Natural killer cell (primary cell): ENCODE measurements around the gene RNF169. TPM values are rescaled to one million over a fixed set of nuclear protein-coding genes. Genes with fewer than 3 reads are reported as not detected.

Source experiments
- ATAC-seq, 3 donors: fragments of 150-1000 bp in 2 of 3; fragments of 200-7000 bp in 1 of 3; cut with Tn5 transposase; 1 replicate in 1 of 3; 2 replicates in 2 of 3; pipeline ENCODE4 v1.10.0; 2021; ENCODE audit warnings: mild to moderate bottlenecking in 2 of 3, moderate library complexity in 2 of 3
- DNase-seq, 2 donors: peaks; one replicate each; pipeline versions ENCODE4 v3.0.0 to v3.0.0-alpha.2; 2013 to 2021; ENCODE audit warnings: mixed read lengths in 1 of 2
- H3K27ac ChIP-seq: one replicate; pipeline ENCODE4 v1.5.1; 2013; ENCODE audit warnings: mild to moderate bottlenecking, low read length
- H3K27me3 ChIP-seq: one replicate; pipeline ENCODE4 v1.6.1; 2013; ENCODE audit warnings: low read length; ENCODE audit not compliant: control insufficient read depth, insufficient read depth
- H3K36me3 ChIP-seq: one replicate; pipeline ENCODE4 v1.6.1; 2013; ENCODE audit warnings: low read length; ENCODE audit not compliant: control insufficient read depth, insufficient read depth
- H3K4me1 ChIP-seq: one replicate; pipeline ENCODE4 v1.6.1; 2013; ENCODE audit warnings: low read length; ENCODE audit not compliant: control insufficient read depth, insufficient read depth
- H3K4me3 ChIP-seq: one replicate; pipeline ENCODE4 v1.5.1; 2013; ENCODE audit warnings: low read length
- H3K9me3 ChIP-seq: one replicate; pipeline ENCODE4 v1.6.1; 2013; ENCODE audit warnings: low read length; ENCODE audit not compliant: control insufficient read depth, insufficient read depth
- H3K27ac Mint-ChIP-seq, 2 donors: one replicate each; pipeline ENCODE4 v1.8.0; 2022; ENCODE audit warnings: mild to moderate bottlenecking in 2 of 2, mixed read lengths in 2 of 2, moderate library complexity in 1 of 2
- H3K27me3 Mint-ChIP-seq, 2 donors: one replicate each; pipeline ENCODE4 v1.8.0; 2022; ENCODE audit warnings: low read depth in 2 of 2, mixed read lengths in 2 of 2
- H3K36me3 Mint-ChIP-seq: one replicate; pipeline ENCODE4 v1.8.0; 2022; ENCODE audit warnings: mixed read lengths
- H3K4me1 Mint-ChIP-seq, 2 donors: one replicate each; pipeline ENCODE4 v1.8.0; 2022; ENCODE audit warnings: mixed read lengths in 2 of 2
- H3K4me3 Mint-ChIP-seq: one replicate; pipeline ENCODE4 v1.8.0; 2022; ENCODE audit warnings: mild to moderate bottlenecking, moderate library complexity, mixed read lengths
- H3K9me3 Mint-ChIP-seq, 2 donors: one replicate each; pipeline ENCODE4 v1.8.0; 2022; ENCODE audit warnings: mixed read lengths in 2 of 2
- WGBS: methylation state at CpG from one replicate; pipeline ENCODE4 v1.1.7; 2013; ENCODE audit warnings: missing lambda C conversion rate; ENCODE audit not compliant: insufficient coverage; 5-methylcytosine and 5-hydroxymethylcytosine counted together
- intact Hi-C: fragments of 100-400 bp; cut with micrococcal nuclease; formaldehyde crosslinking; loops from one replicate; pipeline ENCODE4 v1.14.2; 2022
- total RNA-seq, 4 donors: library from RNA; stranded (reverse); fragments of 120-200 nt in 1 of 4; gene quantifications; one replicate each; pipeline versions ENCODE4 v1.2.3 to v1.2.4, GENCODE V29; 2013 to 2022
- TF ChIP-seq, protein P1 (sequence below): fragments of 200-600 bp; IDR thresholded peaks from one replicate; pipeline ENCODE4 v1.8.0; 2022; ENCODE audit warnings: antibody characterized with exemption

Gene RNF169
- total RNA-seq, 3 donors from 2014 or later (not counting 1 experiment from before 2014, with no cell fraction given) = 29.1 to 39.8 (median 37.9) TPM

DNA sequence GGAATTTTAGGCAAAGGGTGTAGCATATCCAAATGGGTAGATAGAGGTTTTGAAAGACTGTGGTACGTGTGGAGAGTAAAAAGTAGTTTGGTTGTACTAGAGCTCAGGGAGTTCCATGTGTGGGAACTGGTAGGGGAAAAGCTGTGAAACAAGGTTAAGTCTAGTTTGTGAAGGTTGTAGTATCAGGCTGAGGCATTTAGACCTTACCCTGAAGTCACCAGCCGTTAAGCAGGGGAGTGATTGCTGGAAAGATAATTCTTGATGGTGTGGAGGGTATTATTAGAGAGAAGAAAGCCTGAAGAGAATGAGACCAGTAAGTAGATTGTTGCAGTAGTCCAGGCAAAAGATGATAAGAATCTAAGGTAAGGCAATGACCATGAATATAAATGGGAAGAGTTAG is 68.0 kb downstream of the RNF169 start:
- H3K27me3 Mint-ChIP-seq = no peaks in the 10 kb centered on the region
- Histone ChIP-seq H3K27me3 (no peaks in the 10 kb centered on the region), H3K27ac (no peak overlapping the region), H3K9me3 (no peaks in the 10 kb centered on the region), H3K36me3 (peaks cover 8% of the 10 kb centered on the region), H3K4me1 (peaks cover 8% of the 10 kb centered on the region), H3K4me3 (no peak overlapping the region)
- peaks cover 11% of the 10 kb centered on the region for H3K36me3 Mint-ChIP-seq
- 94% methylated on average over 2 of the region's 2 CpGs for WGBS
- no peaks in the 10 kb centered on the region for H3K9me3 Mint-ChIP-seq
- H3K4me1 Mint-ChIP-seq = peaks cover 61 to 67% of the 10 kb centered on the region in 2 donors
- H3K4me3 Mint-ChIP-seq = no peak overlapping the region
- peak overlapping the region; percentile 21 to 89 for H3K27ac Mint-ChIP-seq
- intact Hi-C loops = no loop called here
- DNase-seq (no peak), ATAC-seq (no peak)
- TF ChIP-seq, protein P1, sequence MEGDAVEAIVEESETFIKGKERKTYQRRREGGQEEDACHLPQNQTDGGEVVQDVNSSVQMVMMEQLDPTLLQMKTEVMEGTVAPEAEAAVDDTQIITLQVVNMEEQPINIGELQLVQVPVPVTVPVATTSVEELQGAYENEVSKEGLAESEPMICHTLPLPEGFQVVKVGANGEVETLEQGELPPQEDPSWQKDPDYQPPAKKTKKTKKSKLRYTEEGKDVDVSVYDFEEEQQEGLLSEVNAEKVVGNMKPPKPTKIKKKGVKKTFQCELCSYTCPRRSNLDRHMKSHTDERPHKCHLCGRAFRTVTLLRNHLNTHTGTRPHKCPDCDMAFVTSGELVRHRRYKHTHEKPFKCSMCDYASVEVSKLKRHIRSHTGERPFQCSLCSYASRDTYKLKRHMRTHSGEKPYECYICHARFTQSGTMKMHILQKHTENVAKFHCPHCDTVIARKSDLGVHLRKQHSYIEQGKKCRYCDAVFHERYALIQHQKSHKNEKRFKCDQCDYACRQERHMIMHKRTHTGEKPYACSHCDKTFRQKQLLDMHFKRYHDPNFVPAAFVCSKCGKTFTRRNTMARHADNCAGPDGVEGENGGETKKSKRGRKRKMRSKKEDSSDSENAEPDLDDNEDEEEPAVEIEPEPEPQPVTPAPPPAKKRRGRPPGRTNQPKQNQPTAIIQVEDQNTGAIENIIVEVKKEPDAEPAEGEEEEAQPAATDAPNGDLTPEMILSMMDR = no peak

DNA sequence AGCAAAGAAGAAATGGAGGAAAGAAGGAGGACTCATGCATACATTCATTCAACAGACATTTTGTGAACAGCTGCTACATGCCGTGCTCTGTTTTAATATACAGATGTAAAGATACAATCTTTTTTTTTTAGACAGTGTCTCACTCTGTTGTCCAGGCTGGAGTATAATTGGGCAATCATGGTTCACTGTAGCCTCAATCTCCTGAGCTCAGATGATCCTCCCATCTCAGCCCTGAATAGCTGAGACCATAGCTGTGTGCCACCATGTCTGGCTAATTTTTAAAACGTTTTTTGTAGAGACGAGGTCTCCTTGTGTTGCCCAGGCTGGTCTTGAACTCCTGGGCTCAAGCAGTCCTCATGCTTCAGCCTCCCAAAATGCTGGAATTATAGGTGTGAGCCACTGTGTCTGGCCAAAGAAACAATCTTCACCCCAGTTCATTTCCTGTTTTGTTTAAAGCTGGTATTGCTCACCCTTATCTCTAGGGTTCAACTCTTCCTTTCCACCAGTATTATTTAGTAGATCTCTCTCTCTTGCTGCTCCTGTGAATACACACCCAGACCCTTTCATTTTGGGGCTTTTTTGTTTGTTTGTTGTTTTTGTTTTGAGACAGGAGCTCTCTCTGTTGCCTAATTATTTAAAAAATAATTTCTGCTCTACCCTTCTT is 69.8 kb downstream of the RNF169 start:
- peak in 1 of 3 donors; percentile 39 for ATAC-seq
- peaks cover 11% of the 10 kb centered on the region for H3K36me3 Mint-ChIP-seq
- no peak for DNase-seq
- Histone ChIP-seq H3K4me1 (peaks cover 11% of the 10 kb centered on the region), H3K9me3 (no peaks in the 10 kb centered on the region), H3K36me3 (peaks cover 13% of the 10 kb centered on the region), H3K27me3 (no peaks in the 10 kb centered on the region), H3K27ac (no peak overlapping the region), H3K4me3 (no peak overlapping the region)
- intact Hi-C loops = no loop called here
- H3K27ac Mint-ChIP-seq = peak overlapping the region; percentile 74 to 89
- H3K4me3 Mint-ChIP-seq = peak overlapping the region; percentile 63
- no peaks in the 10 kb centered on the region for H3K9me3 Mint-ChIP-seq
- H3K4me1 Mint-ChIP-seq = peaks cover 64 to 68% of the 10 kb centered on the region in 2 donors
- TF ChIP-seq, protein P1 = no peak
- WGBS = 84% methylated on average over 3 of the region's 3 CpGs
- no peaks in the 10 kb centered on the region for H3K27me3 Mint-ChIP-seq

DNA sequence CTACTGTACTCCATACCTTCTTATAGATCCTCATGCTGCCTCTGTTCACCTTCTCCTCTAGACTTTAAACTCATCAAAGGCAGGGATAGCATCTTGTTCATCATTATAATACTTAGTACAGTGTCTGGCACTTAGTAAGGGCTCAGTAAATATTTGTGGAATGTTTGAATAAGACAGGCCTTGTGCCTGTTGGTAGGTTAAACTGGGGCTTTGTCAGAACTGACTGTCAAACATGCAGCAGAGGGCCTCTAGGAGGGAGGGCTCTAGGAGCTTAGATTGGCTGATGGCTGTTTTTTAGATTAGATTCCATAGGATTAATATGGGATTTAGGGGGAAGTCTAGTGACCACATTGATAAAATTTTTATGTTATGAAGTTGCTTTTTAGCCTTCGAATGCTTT is 70.8 kb downstream of the RNF169 start:
- peak overlapping the region; percentile 74 to 89 for H3K27ac Mint-ChIP-seq
- no peaks in the 10 kb centered on the region for H3K27me3 Mint-ChIP-seq
- intact Hi-C loops = no loop called here
- Histone ChIP-seq H3K4me1 (peaks cover 11% of the 10 kb centered on the region), H3K9me3 (no peaks in the 10 kb centered on the region), H3K4me3 (no peak overlapping the region), H3K36me3 (peaks cover 13% of the 10 kb centered on the region), H3K27ac (no peak overlapping the region), H3K27me3 (no peaks in the 10 kb centered on the region)
- no CpG with 5 or more reads among the region's 1 CpG for WGBS
- peak overlapping the region; percentile 63 for H3K4me3 Mint-ChIP-seq
- H3K4me1 Mint-ChIP-seq = peaks cover 68 to 78% of the 10 kb centered on the region in 2 donors
- no peak for DNase-seq
- H3K36me3 Mint-ChIP-seq = peaks cover 21% of the 10 kb centered on the region
- TF ChIP-seq, protein P1 = no peak
- peaks cover 0 to 6% of the 10 kb centered on the region in 2 donors for H3K9me3 Mint-ChIP-seq
- ATAC-seq = no peak

DNA sequence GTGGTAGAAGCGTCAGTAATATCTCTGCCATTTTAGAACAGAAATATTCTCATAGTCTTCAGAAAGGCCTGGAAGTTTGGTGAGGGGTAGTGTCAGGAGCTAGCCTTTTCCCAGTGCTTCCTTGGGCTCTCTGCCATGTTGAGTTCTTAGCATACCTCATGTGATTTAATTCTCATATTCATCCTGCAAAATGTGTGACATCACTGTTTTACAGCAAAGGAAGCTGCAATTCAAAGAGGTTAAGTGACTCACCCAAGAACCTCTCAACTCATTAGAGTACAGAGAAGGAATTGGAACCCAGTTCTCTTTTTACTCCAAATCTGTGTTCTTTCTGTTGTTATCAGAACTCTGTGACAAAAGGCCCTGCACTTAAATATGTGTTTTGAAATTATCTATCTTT is 72.1 kb downstream of the RNF169 start:
- intact Hi-C loops = loop anchor here (1.0 kb wide), 1 partner anchor 72 kb away; the partner anchor contains the start of gene RNF169

More for the DNA sequence above, 72.1 kb downstream of the RNF169 start:
- no peak overlapping the region for H3K27ac ChIP-seq
- no peaks in the 10 kb centered on the region for H3K27me3 ChIP-seq
- H3K4me3 ChIP-seq = no peak overlapping the region
- H3K36me3 ChIP-seq = peaks cover 11% of the 10 kb centered on the region
- peaks cover 68 to 82% of the 10 kb centered on the region in 2 donors for H3K4me1 Mint-ChIP-seq
- H3K9me3 Mint-ChIP-seq = peaks cover 0 to 13% of the 10 kb centered on the region in 2 donors
- TF ChIP-seq, protein P1 = no peak
- no peaks in the 10 kb centered on the region for H3K27me3 Mint-ChIP-seq
- ATAC-seq = peak; percentile 36 to 69 (median 55)
- H3K9me3 ChIP-seq = no peaks in the 10 kb centered on the region
- peak overlapping the region; percentile 74 to 89 for H3K27ac Mint-ChIP-seq
- peak overlapping the region; percentile 30 for H3K4me3 Mint-ChIP-seq
- peaks cover 34% of the 10 kb centered on the region for H3K36me3 Mint-ChIP-seq
- WGBS = 100% methylated on average over 1 of the region's 1 CpG
- no peak for DNase-seq
- H3K4me1 ChIP-seq = peaks cover 11% of the 10 kb centered on the region
